Right cardiac atrium (tissue), 5 donors: ENCODE results near the gene KRT36. TPM values are rescaled to one million over a fixed set of nuclear protein-coding genes. Genes with fewer than 3 reads are reported as not detected.

Source experiments
- ATAC-seq, 2 donors: fragments of 200-7000 bp; cut with Tn5 transposase; one replicate each; pipeline versions ENCODE4 v1.8.0 to v1.9.1; 2020; ENCODE audit warnings: moderate library complexity in 2 of 2, mild to moderate bottlenecking in 1 of 2
- DNase-seq, 3 donors: peaks; one replicate each; pipeline ENCODE4 v3.0.0-alpha.2; 2020
- H3K27ac ChIP-seq: one replicate; pipeline ENCODE4 v1.5.1; 2013; ENCODE audit warnings: mild to moderate bottlenecking, low read length, control low read depth, moderate library complexity
- H3K27me3 ChIP-seq: one replicate; pipeline ENCODE4 v1.6.1; 2013; ENCODE audit not compliant: control insufficient read depth, insufficient read depth
- H3K4me1 ChIP-seq: one replicate; pipeline ENCODE4 v1.6.1; 2013; ENCODE audit warnings: low read length; ENCODE audit not compliant: control insufficient read depth, insufficient read depth
- H3K4me3 ChIP-seq: one replicate; pipeline ENCODE4 v1.5.1; 2013; ENCODE audit warnings: low read length, control low read depth
- H3K9me3 ChIP-seq: one replicate; pipeline ENCODE4 v1.6.1; 2013; ENCODE audit warnings: low read length; ENCODE audit not compliant: control insufficient read depth
- WGBS: extraction: QIAGEN DNeasy Blood & Tissue Kit; methylation state at CpG from one replicate; pipeline ENCODE4 v1.1.7; 2013; 5-methylcytosine and 5-hydroxymethylcytosine counted together
- intact Hi-C, 4 donors: fragments of 100-400 bp; cut with DNase I; formaldehyde crosslinking; loops; one replicate each; pipeline versions ENCODE4 v1.11.0 to v1.14.0; 2022 to 2023
- long read RNA-seq, 4 donors: library from polyadenylated mRNA; unstranded; transcript quantifications; one replicate each; pipeline ENCODE4 v2.0.0, GENCODE V29; 2020 to 2021
- polyA plus RNA-seq: library from polyadenylated mRNA; stranded (reverse); fragments of 200-250 nt; gene quantifications from one replicate; pipeline ENCODE4 v1.2.3, GENCODE V29; 2013
- total RNA-seq, 4 donors: library from RNA; stranded (reverse); fragmentation: NEBNext Ultra II Directional; extraction: Animal tissue kit (Norgen Biotek cat#: 25700); gene quantifications; one replicate each; pipeline ENCODE4 v1.2.1, GENCODE V29; 2021
- donor health status: healthy with polysubstance abuse.
- donor health status: DM: no; HTN: yes; CAD: no.
- donor health status: DM: no; HTN: no; CAD: no.
- donor health status: DM: no; HTN: yes; CAD: no; lungs with severe emphysema.
- donor health status: DM: yes; HTN: yes; CAD: no.

Gene KRT36
- not detected for total RNA-seq
- polyA plus RNA-seq = not detected
- long read RNA-seq, donor 1 = 0 reads
- long read RNA-seq, donor 2 = 0 reads
- long read RNA-seq, donor 3 = 0 reads
- long read RNA-seq, donor 4 = 0 reads

DNA sequence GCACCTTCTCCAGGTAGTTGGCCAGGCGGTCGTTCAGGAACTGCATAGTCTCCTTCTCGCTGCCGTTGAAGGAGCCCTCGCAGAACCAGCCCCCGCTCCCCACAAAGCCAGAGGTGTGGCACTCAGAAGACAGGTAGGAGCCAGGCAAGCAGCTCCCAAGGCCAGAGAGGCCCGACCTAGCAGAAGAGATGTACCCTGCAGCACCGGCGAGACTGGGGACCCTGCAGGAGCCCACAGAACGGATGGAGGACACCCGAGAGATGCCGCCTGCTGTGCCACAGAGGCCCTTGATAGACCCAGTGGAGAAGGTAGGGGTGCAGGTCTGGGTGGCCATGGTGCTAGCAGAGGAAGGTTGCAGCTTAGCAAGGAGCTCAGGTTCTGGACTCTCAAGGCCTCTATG lies at the start of gene KRT36:
Gene KRT36 (minus strand): TSS at position 380 of the 400 bp plus-strand sequence. CDS start 46 bp downstream, at position 334.
- intact Hi-C loops = no loop called here
- ATAC-seq = no peak
- Histone ChIP-seq H3K4me3 (no peak within 1 kb of the TSS), H3K4me1 (peaks cover 3% of the 10 kb centered on the region), H3K9me3 (no peaks in the 10 kb centered on the region), H3K27me3 (no peaks in the 10 kb centered on the region), H3K27ac (no peak within 1 kb of the TSS)
- WGBS = 95% methylated on average over 12 of the region's 12 CpGs
- DNase-seq = no peak

DNA sequence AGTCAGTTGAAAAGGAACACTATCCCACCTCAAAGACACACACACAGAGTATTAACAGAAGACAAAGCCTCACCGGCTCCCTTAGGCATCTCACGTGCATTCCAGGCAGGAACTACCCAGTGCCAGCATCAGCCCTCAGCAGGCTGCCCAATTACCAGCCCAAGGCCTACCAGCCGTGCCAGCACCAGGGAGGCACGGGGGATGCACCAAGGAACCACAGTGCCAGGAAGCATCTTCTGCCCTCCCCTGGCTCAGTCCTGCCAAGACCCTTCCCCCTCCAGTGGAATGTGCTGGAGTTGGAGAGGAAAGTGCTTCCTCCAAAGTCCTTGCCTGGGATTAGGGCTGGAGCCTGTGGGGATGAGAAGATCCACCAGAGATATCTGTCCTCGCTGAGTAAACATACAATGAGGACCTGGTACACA lies 49.4 kb upstream of the KRT36 start:
- 64% methylated on average over 5 of the region's 5 CpGs for WGBS
- intact Hi-C loops = no loop called here
- H3K9me3 ChIP-seq = no peaks in the 10 kb centered on the region
- no peak overlapping the region for H3K27ac ChIP-seq
- no peaks in the 10 kb centered on the region for H3K27me3 ChIP-seq
- DNase-seq (no peak), ATAC-seq (no peak)
- H3K4me1 ChIP-seq = no peaks in the 10 kb centered on the region
- no peak overlapping the region for H3K4me3 ChIP-seq

DNA sequence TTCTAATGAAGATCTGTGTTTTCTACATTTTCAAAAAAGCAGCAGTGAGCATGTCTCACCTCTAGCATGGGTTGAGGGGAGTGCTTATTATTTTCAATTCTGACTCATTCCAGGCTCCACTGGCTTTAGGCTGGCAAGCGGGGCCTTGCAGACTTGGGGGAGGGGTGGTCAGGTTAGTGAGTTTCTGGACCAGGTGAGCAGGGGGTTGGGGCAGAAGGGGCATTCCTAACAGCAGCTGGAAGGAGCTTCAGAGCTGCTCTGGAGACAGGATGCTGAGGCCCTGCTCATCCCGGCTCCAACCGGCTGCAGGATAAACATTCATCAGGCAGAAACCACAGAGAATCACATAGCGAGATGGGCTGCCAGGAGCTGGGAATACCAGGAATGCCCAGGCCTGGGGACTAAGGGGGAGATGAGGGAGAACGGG lies 48.9 kb upstream of the KRT36 start:
- Histone ChIP-seq H3K4me3 (no peak overlapping the region), H3K27ac (no peak overlapping the region), H3K27me3 (no peaks in the 10 kb centered on the region), H3K9me3 (no peaks in the 10 kb centered on the region), H3K4me1 (no peaks in the 10 kb centered on the region)
- 62% methylated on average over 5 of the region's 5 CpGs for WGBS
- no peak for DNase-seq
- ATAC-seq = no peak
- intact Hi-C loops = no loop called here

DNA sequence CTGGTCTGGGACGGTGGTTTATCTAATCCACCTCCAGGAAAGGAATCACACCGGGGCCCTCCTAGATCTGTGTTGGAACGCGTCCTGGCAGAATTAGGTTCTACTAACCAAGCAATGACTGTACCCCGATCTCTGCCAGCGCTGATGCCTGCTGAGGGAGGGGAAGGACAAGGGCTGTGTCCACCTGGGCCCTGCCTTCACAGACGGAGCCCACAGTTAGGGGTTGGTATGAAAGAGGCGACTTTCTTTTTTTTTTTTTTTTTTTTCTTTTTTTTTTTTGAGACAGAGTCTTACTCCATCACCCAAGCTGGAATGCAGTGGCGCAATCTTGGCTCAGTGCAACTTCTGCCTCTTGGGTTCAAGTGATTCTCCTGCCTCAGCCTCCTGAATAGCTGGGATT lies 48.3 kb upstream of the KRT36 start:
- intact Hi-C loops = no loop called here
- DNase-seq (no peak), ATAC-seq (no peak)
- H3K9me3 ChIP-seq = no peaks in the 10 kb centered on the region
- no peaks in the 10 kb centered on the region for H3K27me3 ChIP-seq
- WGBS = 76% methylated on average over 9 of the region's 9 CpGs
- no peak overlapping the region for H3K27ac ChIP-seq
- no peaks in the 10 kb centered on the region for H3K4me1 ChIP-seq
- no peak overlapping the region for H3K4me3 ChIP-seq

DNA sequence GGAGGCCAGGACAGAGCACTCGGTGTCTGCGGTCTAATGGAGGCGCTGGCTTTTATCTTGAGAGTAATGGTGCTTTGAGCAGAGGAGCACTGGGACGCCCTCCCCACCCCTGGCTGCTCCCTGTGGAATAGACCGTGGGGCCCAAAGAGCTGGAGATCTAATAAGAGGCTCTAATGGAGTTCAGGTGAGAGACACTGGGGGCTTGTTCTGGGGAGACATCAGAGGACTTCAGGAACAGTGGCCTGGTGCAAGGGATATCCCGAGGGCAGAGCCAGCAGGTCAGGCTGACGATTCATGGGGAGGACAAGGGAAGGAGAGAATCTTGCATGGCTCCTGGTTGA lies 47.9 kb upstream of the KRT36 start:
- no peaks in the 10 kb centered on the region for H3K4me1 ChIP-seq
- intact Hi-C loops = no loop called here
- H3K4me3 ChIP-seq = no peak overlapping the region
- ATAC-seq = no peak
- H3K27me3 ChIP-seq = no peaks in the 10 kb centered on the region
- no peaks in the 10 kb centered on the region for H3K9me3 ChIP-seq
- no peak overlapping the region for H3K27ac ChIP-seq
- 79% methylated on average over 7 of the region's 7 CpGs for WGBS
- DNase-seq = no peak

DNA sequence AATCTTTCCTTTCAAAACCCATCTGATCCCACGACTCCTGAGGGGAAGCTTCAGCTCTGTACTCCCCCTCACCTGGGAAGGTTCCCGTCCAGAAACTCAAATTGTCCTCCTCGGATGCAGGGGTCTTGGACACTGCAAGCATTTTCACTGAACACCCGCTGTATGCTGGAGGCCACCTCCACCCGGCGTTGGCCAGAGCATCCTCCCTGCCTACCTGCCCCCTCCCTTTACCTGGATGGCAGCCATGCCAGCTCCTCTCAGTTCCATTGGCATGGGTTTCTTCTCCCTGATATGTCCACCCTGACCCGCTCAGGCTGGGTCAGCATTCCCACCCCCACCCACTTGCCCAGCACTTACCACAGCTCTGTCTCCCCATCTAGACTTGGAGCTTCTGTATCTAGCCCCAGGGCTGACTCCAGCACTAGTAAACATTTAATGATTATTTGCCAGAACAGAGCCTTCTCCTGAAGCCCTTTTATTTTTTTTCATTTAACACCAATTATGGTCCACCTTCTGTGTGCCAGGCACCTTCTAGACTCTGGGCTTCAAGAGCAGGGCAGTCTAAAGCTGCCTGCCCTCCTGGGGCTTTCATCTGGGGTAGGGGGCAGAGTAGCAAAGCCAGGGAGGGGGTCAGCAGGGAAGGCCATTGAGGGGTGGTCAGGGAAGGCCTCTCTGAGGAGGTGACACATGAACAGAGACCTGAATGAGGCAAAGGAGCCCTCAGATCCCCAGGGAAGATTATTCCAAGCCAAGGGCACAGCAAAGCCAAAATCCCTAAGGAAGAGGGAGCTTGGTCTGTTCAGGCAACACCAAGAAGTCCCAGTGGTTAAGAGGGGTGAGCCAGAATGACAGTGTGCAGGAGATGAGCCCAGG lies 47.3 kb upstream of the KRT36 start:
- Histone ChIP-seq H3K9me3 (no peaks in the 10 kb centered on the region), H3K27ac (no peak overlapping the region), H3K4me1 (no peaks in the 10 kb centered on the region), H3K27me3 (no peaks in the 10 kb centered on the region), H3K4me3 (no peak overlapping the region)
- no peak for DNase-seq
- whole genome bisulfite sequencing = 82% methylated on average over 7 of the region's 7 CpGs
- intact Hi-C loops = no loop called here
- no peak for ATAC-seq

DNA sequence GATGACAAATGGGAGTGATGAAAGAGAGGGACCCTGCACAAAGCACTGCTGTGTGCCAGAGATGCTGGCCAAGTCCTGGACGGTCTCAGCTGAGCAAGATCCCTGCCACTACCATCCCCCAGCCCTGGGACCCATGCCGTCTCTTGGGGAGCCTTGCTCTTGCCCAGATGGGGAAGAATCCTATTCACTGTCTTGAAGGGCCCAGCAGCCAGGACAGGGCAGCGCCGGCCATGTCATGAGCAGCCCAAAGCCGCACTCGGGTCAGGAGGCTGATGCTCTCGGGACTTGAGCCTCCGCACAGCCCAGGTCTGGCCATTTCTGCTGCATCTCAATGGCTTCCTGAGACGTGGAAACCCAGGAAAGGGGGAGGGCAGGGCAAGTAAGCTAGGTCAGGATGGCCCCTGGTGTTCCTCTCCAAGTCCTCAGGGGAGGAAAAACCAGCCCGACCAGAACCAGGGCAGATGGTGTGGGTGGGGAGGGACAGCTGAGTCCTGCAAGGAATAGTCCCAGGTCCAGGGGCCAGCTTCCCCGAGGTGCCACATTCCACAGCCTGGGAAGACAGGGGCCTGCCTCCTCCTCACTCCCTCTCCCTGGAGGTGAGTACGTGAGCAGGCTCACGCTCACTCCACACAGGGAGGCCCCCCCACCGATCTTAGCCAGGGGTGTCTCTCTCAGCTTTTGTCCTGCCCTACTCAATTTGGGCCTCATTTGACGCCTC lies 46.2 kb upstream of the KRT36 start:
- intact Hi-C loops = no loop called here
- no peak overlapping the region for H3K27ac ChIP-seq
- H3K27me3 ChIP-seq = no peaks in the 10 kb centered on the region
- 55% methylated on average over 15 of the region's 15 CpGs for WGBS
- H3K9me3 ChIP-seq = no peaks in the 10 kb centered on the region
- no peaks in the 10 kb centered on the region for H3K4me1 ChIP-seq
- ATAC-seq (no peak), DNase-seq (no peak)
- H3K4me3 ChIP-seq = no peak overlapping the region

DNA sequence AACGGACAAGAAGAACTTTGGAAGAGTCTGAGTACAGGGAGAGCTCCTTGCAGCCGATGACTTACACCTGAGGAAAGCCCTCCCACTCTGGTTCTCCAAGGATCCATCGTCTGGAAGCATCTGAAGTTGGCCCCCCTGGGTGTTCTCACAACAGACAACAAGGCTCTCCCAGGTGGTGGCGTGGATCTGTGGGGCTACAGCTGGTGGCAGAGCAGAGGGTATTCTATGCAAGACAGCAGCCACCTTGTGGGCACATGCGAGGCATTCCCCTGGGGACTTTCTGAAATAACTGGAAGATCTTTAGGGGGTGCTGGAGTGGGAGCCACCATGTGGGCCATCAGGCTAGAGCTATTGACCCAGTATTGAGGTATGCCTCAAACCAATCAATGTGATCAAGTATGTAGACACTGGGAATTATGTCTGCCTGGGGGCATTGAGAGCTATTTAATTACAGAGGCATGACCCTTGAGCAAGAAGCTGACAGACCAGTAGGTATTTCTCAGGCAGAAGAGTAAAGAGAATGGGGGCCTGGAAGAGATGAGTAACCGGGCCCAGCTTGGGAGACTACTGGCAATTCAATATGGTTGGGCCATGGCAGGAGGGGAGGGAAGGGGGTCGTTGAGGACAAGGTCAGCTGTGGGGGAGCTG lies 45.3 kb upstream of the KRT36 start:
- intact Hi-C loops = no loop called here
- Histone ChIP-seq H3K27ac (no peak overlapping the region), H3K4me3 (no peak overlapping the region), H3K27me3 (no peaks in the 10 kb centered on the region), H3K4me1 (no peaks in the 10 kb centered on the region), H3K9me3 (no peaks in the 10 kb centered on the region)
- ATAC-seq (no peak), DNase-seq (no peak)
- WGBS = 73% methylated on average over 7 of the region's 7 CpGs

DNA sequence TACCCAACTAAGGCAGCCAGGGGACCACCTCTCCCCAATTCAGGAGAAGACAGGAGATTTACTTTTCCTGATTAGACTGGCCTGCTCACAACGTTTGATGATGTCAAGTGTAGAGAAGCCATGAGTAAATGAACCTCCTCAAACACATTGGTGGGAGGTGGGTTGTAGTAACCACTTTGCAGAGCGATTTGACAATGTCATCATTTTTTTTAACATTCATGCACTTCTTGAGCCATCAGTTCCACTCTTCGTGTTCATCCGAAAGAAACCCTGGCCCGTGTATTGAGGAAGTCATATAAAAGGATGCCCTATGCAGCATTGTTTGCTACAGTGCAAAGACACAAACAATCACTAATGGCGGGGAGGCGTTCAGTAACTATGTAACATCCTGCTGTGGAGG lies 43.9 kb upstream of the KRT36 start:
- Histone ChIP-seq H3K9me3 (no peaks in the 10 kb centered on the region), H3K27ac (no peak overlapping the region), H3K4me3 (no peak overlapping the region), H3K4me1 (no peaks in the 10 kb centered on the region), H3K27me3 (no peaks in the 10 kb centered on the region)
- DNase-seq (no peak), ATAC-seq (no peak)
- intact Hi-C loops = no loop called here
- 79% methylated on average over 7 of the region's 7 CpGs for WGBS

DNA sequence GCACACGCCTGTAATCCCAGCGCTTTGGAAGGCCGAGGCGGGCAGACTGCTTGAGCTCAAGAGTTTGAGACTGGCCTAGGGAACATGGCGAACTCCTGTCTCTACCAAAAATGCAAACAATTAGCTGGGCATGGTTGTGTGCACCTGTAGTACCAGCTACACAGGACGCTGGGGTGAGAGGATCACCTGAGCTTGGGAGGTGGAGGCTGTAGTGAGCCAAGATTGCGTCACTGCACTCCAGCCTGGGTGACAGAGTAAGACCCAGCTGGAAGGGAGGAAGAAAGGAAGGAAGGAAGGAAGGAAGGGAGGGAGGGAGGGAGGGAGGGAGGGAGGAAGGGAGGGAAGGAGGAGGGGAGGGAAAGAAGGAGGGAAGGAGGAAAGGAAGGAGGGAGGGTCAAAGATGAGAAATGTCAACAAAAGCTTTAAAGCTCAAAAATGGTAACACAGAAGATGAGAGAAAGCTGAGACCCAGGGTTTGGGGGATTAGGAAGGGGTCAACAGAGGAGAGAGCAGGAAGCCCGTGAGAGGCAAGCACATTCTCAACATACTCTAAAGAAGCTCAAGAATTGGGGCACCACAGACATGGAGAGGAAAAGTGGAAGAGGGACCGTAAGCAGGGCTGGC lies 43.3 kb upstream of the KRT36 start:
- Histone ChIP-seq H3K27me3 (no peaks in the 10 kb centered on the region), H3K9me3 (no peaks in the 10 kb centered on the region), H3K4me1 (no peaks in the 10 kb centered on the region), H3K4me3 (no peak overlapping the region), H3K27ac (no peak overlapping the region)
- intact Hi-C loops = no loop called here
- WGBS = 84% methylated on average over 9 of the region's 9 CpGs
- ATAC-seq = no peak
- DNase-seq = no peak

DNA sequence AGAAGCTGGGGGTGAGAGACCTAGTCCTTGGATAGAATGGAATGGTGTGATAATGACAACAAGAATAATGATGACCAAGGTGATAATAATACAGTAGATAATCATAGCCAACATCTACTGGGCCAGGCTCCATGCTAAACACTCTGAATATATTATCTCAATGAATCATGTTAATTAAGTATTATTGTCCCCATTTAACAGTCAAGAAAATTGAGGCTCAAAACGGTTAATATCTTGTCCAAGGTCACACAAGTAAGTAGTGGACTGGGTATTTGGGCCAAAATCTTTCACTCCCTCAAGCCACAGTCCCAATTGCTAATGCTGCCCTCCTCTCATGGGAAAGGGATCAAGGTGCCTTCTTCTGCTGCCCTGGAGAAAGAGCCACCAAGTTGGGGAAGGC lies 42.3 kb upstream of the KRT36 start:
- no peaks in the 10 kb centered on the region for H3K27me3 ChIP-seq
- intact Hi-C loops = no loop called here
- no peak overlapping the region for H3K27ac ChIP-seq
- H3K4me3 ChIP-seq = no peak overlapping the region
- H3K4me1 ChIP-seq = no peaks in the 10 kb centered on the region
- DNase-seq = no peak
- no peaks in the 10 kb centered on the region for H3K9me3 ChIP-seq
- no peak for ATAC-seq
- WGBS = 58% methylated on average over 1 of the region's 1 CpG
